ENCODE results near the gene KCNIP4.

- TF ChIP-seq CTCF (IDR thresholded peaks at IDR 0.05), result no peak
- TF ChIP-seq POLR2A (IDR thresholded peaks at IDR 0.05), result no peak
These were observed 581.0 kb downstream of the KCNIP4 start for GRCh38 chr4:21367567-21367966.
